HL-60 (cell line): ENCODE measurements around the gene UTP4.

Experiments used
- GABPA ChIP-seq: IDR thresholded peaks from 2 replicates; pipeline ENCODE4 v1.6.1; 2012; ENCODE audit warnings: low read depth
- POLR2AphosphoS5 ChIP-seq: IDR thresholded peaks from 2 replicates; pipeline ENCODE4 v1.6.1; 2012; ENCODE audit warnings: low read depth
- SPI1 ChIP-seq: IDR thresholded peaks from 2 replicates; pipeline ENCODE4 v1.6.1; 2012; ENCODE audit warnings: low read depth, mild to moderate bottlenecking, borderline replicate concordance
- TF ChIP-seq, protein P1 (sequence below): IDR thresholded peaks from one replicate; pipeline ENCODE4 v1.5.1; 2011; ENCODE audit warnings: low read length, control low read depth, inconsistent platforms; ENCODE audit not compliant: insufficient read depth
- TF ChIP-seq, protein P2 (sequence below): IDR thresholded peaks from 2 replicates; pipeline ENCODE4 v1.6.1; 2012; ENCODE audit warnings: low read depth; ENCODE audit not compliant: insufficient replicate concordance

DNA sequence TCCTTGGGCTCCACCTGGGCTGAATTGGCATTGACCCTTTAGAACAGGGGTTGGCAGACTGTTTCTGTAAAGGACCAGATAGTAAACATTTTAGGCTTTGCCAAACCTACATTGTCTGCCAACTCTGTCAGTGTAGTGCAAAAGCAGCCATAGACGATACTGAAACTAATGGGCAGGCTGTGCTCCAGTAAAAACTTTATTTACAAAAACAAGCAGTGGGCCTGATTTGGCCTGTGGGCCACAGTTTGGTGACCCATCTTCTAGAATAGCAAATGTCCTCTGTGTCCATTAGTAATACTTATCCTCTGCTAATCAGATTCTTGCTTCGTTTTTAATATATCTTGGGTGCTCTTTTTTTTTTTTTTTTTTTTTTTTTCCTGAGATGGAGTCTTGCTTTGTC, 6.2 kb downstream of the UTP4 start:
- TF ChIP-seq, protein P1, sequence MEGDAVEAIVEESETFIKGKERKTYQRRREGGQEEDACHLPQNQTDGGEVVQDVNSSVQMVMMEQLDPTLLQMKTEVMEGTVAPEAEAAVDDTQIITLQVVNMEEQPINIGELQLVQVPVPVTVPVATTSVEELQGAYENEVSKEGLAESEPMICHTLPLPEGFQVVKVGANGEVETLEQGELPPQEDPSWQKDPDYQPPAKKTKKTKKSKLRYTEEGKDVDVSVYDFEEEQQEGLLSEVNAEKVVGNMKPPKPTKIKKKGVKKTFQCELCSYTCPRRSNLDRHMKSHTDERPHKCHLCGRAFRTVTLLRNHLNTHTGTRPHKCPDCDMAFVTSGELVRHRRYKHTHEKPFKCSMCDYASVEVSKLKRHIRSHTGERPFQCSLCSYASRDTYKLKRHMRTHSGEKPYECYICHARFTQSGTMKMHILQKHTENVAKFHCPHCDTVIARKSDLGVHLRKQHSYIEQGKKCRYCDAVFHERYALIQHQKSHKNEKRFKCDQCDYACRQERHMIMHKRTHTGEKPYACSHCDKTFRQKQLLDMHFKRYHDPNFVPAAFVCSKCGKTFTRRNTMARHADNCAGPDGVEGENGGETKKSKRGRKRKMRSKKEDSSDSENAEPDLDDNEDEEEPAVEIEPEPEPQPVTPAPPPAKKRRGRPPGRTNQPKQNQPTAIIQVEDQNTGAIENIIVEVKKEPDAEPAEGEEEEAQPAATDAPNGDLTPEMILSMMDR = no peak
- no peak for TF ChIP-seq POLR2AphosphoS5
- TF ChIP-seq, protein P2, sequence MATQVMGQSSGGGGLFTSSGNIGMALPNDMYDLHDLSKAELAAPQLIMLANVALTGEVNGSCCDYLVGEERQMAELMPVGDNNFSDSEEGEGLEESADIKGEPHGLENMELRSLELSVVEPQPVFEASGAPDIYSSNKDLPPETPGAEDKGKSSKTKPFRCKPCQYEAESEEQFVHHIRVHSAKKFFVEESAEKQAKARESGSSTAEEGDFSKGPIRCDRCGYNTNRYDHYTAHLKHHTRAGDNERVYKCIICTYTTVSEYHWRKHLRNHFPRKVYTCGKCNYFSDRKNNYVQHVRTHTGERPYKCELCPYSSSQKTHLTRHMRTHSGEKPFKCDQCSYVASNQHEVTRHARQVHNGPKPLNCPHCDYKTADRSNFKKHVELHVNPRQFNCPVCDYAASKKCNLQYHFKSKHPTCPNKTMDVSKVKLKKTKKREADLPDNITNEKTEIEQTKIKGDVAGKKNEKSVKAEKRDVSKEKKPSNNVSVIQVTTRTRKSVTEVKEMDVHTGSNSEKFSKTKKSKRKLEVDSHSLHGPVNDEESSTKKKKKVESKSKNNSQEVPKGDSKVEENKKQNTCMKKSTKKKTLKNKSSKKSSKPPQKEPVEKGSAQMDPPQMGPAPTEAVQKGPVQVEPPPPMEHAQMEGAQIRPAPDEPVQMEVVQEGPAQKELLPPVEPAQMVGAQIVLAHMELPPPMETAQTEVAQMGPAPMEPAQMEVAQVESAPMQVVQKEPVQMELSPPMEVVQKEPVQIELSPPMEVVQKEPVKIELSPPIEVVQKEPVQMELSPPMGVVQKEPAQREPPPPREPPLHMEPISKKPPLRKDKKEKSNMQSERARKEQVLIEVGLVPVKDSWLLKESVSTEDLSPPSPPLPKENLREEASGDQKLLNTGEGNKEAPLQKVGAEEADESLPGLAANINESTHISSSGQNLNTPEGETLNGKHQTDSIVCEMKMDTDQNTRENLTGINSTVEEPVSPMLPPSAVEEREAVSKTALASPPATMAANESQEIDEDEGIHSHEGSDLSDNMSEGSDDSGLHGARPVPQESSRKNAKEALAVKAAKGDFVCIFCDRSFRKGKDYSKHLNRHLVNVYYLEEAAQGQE = no peak
- TF ChIP-seq SPI1 = no peak
- no peak for TF ChIP-seq GABPA
